ENCODE data around the gene PI4KB. TPM values are rescaled to one million over a fixed set of nuclear protein-coding genes. Genes with fewer than 3 reads are reported as not detected.
A peak's percentile ranks its signal among the peaks of the same experiment; 100 is the strongest.
"Not testable (repeated sequence)": the region's sequence is repeated elsewhere in the genome, so short reads cannot be mapped to it uniquely, and the experiment has no call there.

Gene PI4KB
- total RNA-seq = 84.4 TPM
- long read RNA-seq, transcript PI4KB-203 (11 exons, 3,934 nt) = major isoform, 20 of 279 reads
- long read RNA-seq, transcript PI4KB-202 (12 exons, 3,340 nt) = minor isoform, 10 of 279 reads
- long read RNA-seq, partial matches to known transcripts = 206 of 279 reads
- long read RNA-seq, other reads (novel, unspliced or antisense) = 37 of 279 reads

GRCh38 chr1:151327223-151327902 lies at the start of gene PI4KB:
Gene PI4KB, minus strand, starts transcription at chr1:151327416. Its CDS starts 10,935 bp downstream, at chr1:151316481.
- DNase-seq (ENCODE audit: low spot score) = no peak

GRCh38 chr1:151373196-151373595 lies 46.0 kb upstream of the PI4KB start:
- DNase-seq (ENCODE audit: low spot score) = no peak

GRCh38 chr1:151372058-151372934 lies 45.1 kb upstream of the PI4KB start, which contains the start of gene SELENBP1:
Gene SELENBP1, minus strand, starts transcription at chr1:151372705. Its CDS starts 64 bp downstream, at chr1:151372641.
- DNase-seq (ENCODE audit: low spot score) = peak; percentile 91

GRCh38 chr1:151371370-151372057 lies 44.3 kb upstream of the PI4KB start:
- no peak for DNase-seq (ENCODE audit: low spot score)

GRCh38 chr1:151370211-151370911 lies 43.1 kb upstream of the PI4KB start:
- no peak for DNase-seq (ENCODE audit: low spot score)

GRCh38 chr1:151369621-151370048 lies 42.4 kb upstream of the PI4KB start:
- no peak for DNase-seq (ENCODE audit: low spot score)

GRCh38 chr1:151369302-151369610 lies 42.0 kb upstream of the PI4KB start:
- no peak for DNase-seq (ENCODE audit: low spot score)

- DNase-seq (ENCODE audit: low spot score) = no peak
These were observed 41.4 kb upstream of the PI4KB start for GRCh38 chr1:151368393-151369301.

- no peak for DNase-seq (ENCODE audit: low spot score)
These were observed 40.6 kb upstream of the PI4KB start for GRCh38 chr1:151367658-151368392.

- no peak for DNase-seq (ENCODE audit: low spot score)
These were observed 37.8 kb upstream of the PI4KB start for GRCh38 chr1:151364996-151365395.

GRCh38 chr1:151362308-151363155 lies 35.3 kb upstream of the PI4KB start:
- no peak for DNase-seq (ENCODE audit: low spot score)

GRCh38 chr1:151361883-151362282 lies 34.7 kb upstream of the PI4KB start:
- DNase-seq (ENCODE audit: low spot score) = no peak

- DNase-seq (ENCODE audit: low spot score) = no peak
These were observed 29.5 kb upstream of the PI4KB start for GRCh38 chr1:151356696-151357095.

GRCh38 chr1:151352021-151352718 lies 25.0 kb upstream of the PI4KB start:
- DNase-seq (ENCODE audit: low spot score) = no peak

- DNase-seq (ENCODE audit: low spot score) = not testable (repeated sequence)
These were observed 23.1 kb upstream of the PI4KB start for GRCh38 chr1:151350323-151350722.

GRCh38 chr1:151347523-151348246 lies 20.5 kb upstream of the PI4KB start:
- no peak for DNase-seq (ENCODE audit: low spot score)
